Effector memory CD8-positive, alpha-beta T cell (primary cell): Measurements from ENCODE around the gene RPL5.
"Not testable (repeated sequence)": the region's sequence is repeated elsewhere in the genome, so short reads cannot be mapped to it uniquely, and the experiment has no call there.

Experiments used
- ATAC-seq: fragments of 150-1000 bp; cut with Tn5 transposase; replicated peaks from 2 replicates; pipeline ENCODE4 v1.10.0; 2021; ENCODE audit warnings: mild to moderate bottlenecking, moderate library complexity
- DNase-seq, 3 experiments: peaks; one replicate each; pipeline ENCODE4 v3.0.0; 2021
- H3K27ac Mint-ChIP-seq, 2 donors: one replicate each; pipeline ENCODE4 v1.8.0; 2022; ENCODE audit warnings: mild to moderate bottlenecking in 2 of 2, mixed read lengths in 2 of 2, moderate library complexity in 2 of 2
- H3K27me3 Mint-ChIP-seq, 2 donors: one replicate each; pipeline ENCODE4 v1.8.0; 2022; ENCODE audit warnings: mixed read lengths in 2 of 2
- H3K36me3 Mint-ChIP-seq: one replicate; pipeline ENCODE4 v1.8.0; 2022; ENCODE audit warnings: mild to moderate bottlenecking, moderate library complexity, mixed read lengths; ENCODE audit not compliant: insufficient read depth
- H3K4me1 Mint-ChIP-seq, 2 donors: one replicate each; pipeline ENCODE4 v1.8.0; 2022; ENCODE audit warnings: low read depth in 2 of 2, mixed read lengths in 2 of 2
- H3K4me3 Mint-ChIP-seq, 2 donors: one replicate each; pipeline ENCODE4 v1.8.0; 2022; ENCODE audit warnings: mild to moderate bottlenecking in 2 of 2, mixed read lengths in 2 of 2, moderate library complexity in 2 of 2
- H3K9me3 Mint-ChIP-seq, 2 donors: one replicate each; pipeline ENCODE4 v1.8.0; 2022; ENCODE audit warnings: mixed read lengths in 2 of 2
- total RNA-seq, 9 experiments: gene quantifications; one replicate each; lab custom pipeline; 2026; lab: John Stamatoyannopoulos, UW

RPL5 gene
- total RNA-seq, result 738 to 1,927 (median 1,198) reads per million in 9 experiments

DNA sequence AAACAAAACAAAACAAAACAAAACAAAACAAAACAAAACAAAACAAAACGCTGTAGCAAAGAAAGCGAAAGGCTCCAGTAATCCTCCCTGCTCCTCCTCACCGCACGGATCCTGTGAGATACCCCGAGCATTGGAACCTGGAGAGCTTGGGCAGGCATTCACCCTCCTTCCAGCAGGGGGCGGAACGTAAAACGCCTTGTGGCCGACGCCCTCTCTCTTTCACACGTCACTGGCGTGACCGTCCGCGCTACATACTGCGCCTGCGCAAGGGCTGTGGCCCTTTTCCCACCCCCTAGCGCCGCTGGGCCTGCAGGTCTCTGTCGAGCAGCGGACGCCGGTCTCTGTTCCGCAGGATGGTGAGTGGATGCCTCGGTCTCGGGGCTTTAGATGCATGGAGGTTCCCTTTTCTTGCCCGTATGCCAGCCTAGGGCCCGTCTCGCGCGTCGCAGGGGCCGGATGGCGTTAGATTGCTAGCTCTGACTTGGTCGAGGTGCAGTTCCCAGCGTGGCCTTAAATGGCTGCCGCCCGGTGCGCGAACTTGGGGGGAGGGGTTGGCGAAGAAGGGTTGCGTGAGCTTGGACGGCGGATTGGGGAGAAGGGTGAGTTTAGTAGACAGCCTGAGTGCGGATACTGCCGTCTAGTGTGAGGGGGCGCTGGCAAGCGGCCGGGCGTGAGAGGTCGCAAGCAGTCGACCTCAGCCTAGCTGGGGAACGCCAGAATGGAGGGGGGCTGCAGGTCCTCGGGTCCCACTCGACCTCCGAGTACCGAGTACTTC, at the start of gene RPL5:
RPL5 (plus strand) TSS at position 279 of the 775 bp plus-strand sequence; CDS start at position 354, 75 bp downstream.
- peak; percentile 96 to 98 (median 97) for DNase-seq
- H3K36me3 Mint-ChIP-seq, result peaks cover 51% of the 10 kb centered on the region
- peaks cover 29 to 42% of the 10 kb centered on the region in 2 donors for H3K4me1 Mint-ChIP-seq
- no peaks in the 10 kb centered on the region for H3K9me3 Mint-ChIP-seq
- H3K4me3 Mint-ChIP-seq, result peak within 1 kb of the TSS; percentile 95
- peak within 1 kb of the TSS; percentile 97 to 99 for H3K27ac Mint-ChIP-seq
- H3K27me3 Mint-ChIP-seq, result no peaks in the 10 kb centered on the region
- ATAC-seq, result peak; percentile 84

GRCh38 chr1:92783550-92783949, 48.3 kb upstream of the RPL5 start:
- Mint-ChIP-seq H3K4me3 (peak overlapping the region; percentile 74 to 78), H3K4me1 (peaks cover 16 to 19% of the 10 kb centered on the region in 2 donors), H3K27me3 (peaks cover 52 to 73% of the 10 kb centered on the region in 2 donors)
- ATAC-seq, H3K9me3 Mint-ChIP-seq, DNase-seq, H3K36me3 Mint-ChIP-seq, H3K27ac Mint-ChIP-seq: not testable (repeated sequence)

GRCh38 chr1:92784021-92784638, 47.7 kb upstream of the RPL5 start:
- Mint-ChIP-seq H3K27me3 (peaks cover 46 to 68% of the 10 kb centered on the region in 2 donors), H3K27ac (no peak overlapping the region), H3K9me3 (no peaks in the 10 kb centered on the region), H3K4me3 (peak overlapping the region; percentile 74 to 78), H3K4me1 (peaks cover 16 to 19% of the 10 kb centered on the region in 2 donors), H3K36me3 (peaks cover 8% of the 10 kb centered on the region)
- peak; percentile 20 to 29 (median 25) for DNase-seq
- peak; percentile 53 for ATAC-seq

DNA sequence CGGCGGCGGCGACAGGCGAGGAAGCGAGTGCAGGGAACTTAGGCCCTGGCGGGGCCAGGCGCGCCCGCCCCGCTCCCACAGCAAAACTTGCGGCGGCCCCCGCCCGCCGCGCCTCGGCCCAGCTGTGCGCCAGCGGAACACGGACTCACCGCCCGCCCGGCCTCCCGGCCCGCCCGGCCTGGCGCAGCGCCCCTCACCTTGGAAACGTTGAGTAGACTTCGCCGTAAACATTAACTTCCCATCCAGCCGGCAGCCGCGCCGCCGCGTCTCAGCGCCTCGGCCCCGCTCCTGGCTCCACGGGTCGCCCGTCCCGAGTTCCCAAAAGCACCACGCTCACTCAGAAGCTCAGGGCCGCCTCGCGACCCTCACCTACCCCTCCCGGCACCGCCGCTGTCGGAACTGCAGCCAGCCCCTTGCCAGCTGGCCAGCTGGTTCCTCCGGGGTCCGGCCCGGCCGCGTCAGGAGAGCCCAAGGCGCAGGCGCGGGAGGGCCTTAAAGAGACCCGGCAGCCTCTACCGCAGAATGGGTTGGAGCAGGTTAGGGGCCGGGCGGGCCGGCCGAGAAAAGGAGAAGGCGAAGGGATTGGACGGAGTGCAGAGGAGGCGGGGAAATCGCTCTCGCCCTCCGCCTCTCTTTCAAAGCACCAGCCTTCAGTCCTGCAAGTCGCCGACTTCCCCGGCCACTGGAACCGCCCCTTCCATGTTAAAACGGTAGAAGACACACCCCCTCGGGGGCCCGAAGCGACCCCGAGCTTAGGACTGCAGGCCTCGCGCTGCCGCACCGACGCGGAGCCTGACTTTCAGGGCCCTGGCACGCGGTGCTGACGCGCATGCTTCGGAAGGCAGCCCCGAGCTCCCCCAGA, 47.0 kb upstream of the RPL5 start, which contains the start of gene EVI5:
EVI5 (minus strand) TSS at position 470 of the 862 bp plus-strand sequence. CDS start 48,562 bp downstream, outside the sequence.
- peak within 1 kb of the TSS; percentile 74 to 78 for H3K4me3 Mint-ChIP-seq
- peaks cover 39 to 68% of the 10 kb centered on the region in 2 donors for H3K27me3 Mint-ChIP-seq
- peaks cover 6% of the 10 kb centered on the region for H3K36me3 Mint-ChIP-seq
- no peaks in the 10 kb centered on the region for H3K9me3 Mint-ChIP-seq
- DNase-seq, result peak; percentile 22 to 39 (median 26)
- peak; percentile 64 for ATAC-seq
- H3K4me1 Mint-ChIP-seq, result peaks cover 16 to 19% of the 10 kb centered on the region in 2 donors
- peak within 1 kb of the TSS in 1 of 2 donors; percentile 38 for H3K27ac Mint-ChIP-seq

DNA sequence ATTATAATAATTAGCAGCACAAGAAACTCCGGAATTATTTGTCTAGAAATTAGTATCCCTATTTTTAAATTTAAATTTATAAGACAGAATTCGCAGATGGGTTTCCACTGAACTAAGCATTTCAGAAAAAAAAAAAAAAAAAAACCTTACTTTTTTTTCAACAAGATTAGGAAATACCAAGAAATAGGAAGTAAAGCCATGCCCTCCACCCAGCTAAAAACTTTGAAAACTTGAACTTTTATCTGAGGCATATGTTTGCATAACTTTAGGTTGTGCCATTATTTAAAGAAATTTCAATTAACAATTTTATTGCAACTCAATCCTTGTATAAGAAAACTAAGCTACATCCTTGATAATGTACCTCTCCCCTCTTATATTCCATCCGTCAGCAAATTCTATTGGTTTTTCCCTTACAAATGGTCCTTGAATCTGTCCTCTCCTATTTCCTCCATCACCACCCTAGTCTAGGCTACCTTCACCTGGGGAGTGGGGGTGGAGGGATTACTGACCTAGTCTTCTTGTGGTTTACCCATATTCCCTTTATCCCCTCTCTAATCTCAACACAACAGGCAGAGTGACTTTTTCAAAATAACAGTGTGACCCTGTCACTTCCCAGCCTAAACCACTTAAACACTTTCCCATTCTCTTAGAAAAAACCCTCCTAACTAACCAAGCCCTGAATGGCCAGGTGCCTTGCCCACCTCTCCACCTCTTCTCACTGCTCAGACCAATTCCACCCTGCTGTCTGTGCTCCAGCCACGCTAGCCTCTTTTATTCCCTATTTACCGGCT, 45.5 kb upstream of the RPL5 start:
- Mint-ChIP-seq H3K27me3 (peaks cover 36 to 65% of the 10 kb centered on the region in 2 donors), H3K27ac (no peak overlapping the region), H3K4me1 (peaks cover 16 to 19% of the 10 kb centered on the region in 2 donors), H3K36me3 (peaks cover 6% of the 10 kb centered on the region), H3K4me3 (no peak overlapping the region), H3K9me3 (no peaks in the 10 kb centered on the region)
- DNase-seq (no peak), ATAC-seq (no peak)

DNA sequence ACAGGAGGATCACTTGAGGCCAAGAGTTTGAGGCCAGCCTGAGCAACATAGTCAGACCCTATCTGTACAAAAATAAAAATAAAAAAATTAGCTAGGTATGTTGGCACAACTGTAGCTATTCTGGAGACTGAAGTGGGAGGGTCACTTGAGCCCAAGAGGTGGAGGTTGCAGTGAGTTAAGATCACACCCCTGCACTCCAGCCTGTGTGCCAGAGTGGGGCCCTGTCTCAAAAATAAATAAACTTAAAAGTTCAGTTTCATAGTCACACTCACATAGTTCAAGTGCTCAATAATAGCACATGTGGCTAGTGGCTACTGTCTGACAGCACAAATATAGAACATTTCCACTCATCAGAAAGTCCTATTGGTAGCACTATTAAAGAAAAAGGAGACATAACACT, 41.8 kb upstream of the RPL5 start:
- Mint-ChIP-seq H3K9me3 (no peaks in the 10 kb centered on the region), H3K27ac (no peak overlapping the region), H3K4me3 (no peak overlapping the region), H3K36me3 (peaks cover 3% of the 10 kb centered on the region), H3K4me1 (peaks cover 5 to 10% of the 10 kb centered on the region in 2 donors), H3K27me3 (peaks cover 39 to 70% of the 10 kb centered on the region in 2 donors)
- no peak for ATAC-seq
- DNase-seq, result no peak

DNA sequence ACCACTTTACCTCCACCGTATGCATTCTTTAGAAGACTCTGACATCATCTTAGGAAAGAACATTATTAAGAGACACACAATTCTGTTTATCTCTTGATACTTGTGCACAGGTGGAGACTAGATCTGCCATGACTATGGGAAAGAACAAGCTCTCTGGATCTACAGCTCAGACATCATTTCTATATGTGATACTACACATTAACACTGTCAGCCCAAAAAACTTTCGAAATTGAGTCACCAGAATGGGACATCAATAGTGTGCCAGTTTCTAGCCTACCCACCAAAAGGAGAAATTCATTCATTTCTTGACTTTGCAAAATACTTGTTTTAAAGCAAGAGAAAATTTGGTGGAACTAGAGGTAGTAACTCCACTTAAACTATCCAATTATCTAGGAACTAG, 41.0 kb upstream of the RPL5 start:
- Mint-ChIP-seq H3K27me3 (peaks cover 35 to 70% of the 10 kb centered on the region in 2 donors), H3K4me3 (no peak overlapping the region), H3K9me3 (no peaks in the 10 kb centered on the region), H3K27ac (no peak overlapping the region), H3K36me3 (peaks cover 3% of the 10 kb centered on the region), H3K4me1 (peaks cover 0 to 5% of the 10 kb centered on the region in 2 donors)
- DNase-seq (no peak), ATAC-seq (no peak)

- Mint-ChIP-seq H3K9me3 (no peaks in the 10 kb centered on the region), H3K27me3 (peaks cover 30 to 65% of the 10 kb centered on the region in 2 donors), H3K4me3 (no peak overlapping the region), H3K27ac (no peak overlapping the region), H3K4me1 (peaks cover 0 to 2% of the 10 kb centered on the region in 2 donors), H3K36me3 (peaks cover 1% of the 10 kb centered on the region)
- DNase-seq (no peak), ATAC-seq (no peak)
Observed at GRCh38 chr1:92791487-92792066, 40.3 kb upstream of the RPL5 start.

- Mint-ChIP-seq H3K9me3 (no peaks in the 10 kb centered on the region), H3K27ac (no peak overlapping the region), H3K4me1 (no peaks in the 10 kb centered on the region), H3K4me3 (no peak overlapping the region), H3K27me3 (peaks cover 28 to 65% of the 10 kb centered on the region in 2 donors), H3K36me3 (no peaks in the 10 kb centered on the region)
- ATAC-seq (no peak), DNase-seq (no peak)
Observed at GRCh38 chr1:92792340-92792782, 39.5 kb upstream of the RPL5 start.

GRCh38 chr1:92795166-92795565, 36.7 kb upstream of the RPL5 start:
- DNase-seq (no peak), ATAC-seq (no peak)
- no peak overlapping the region for H3K4me3 Mint-ChIP-seq
- H3K4me1 Mint-ChIP-seq, result no peaks in the 10 kb centered on the region
- H3K36me3 Mint-ChIP-seq, result no peaks in the 10 kb centered on the region
- no peak overlapping the region for H3K27ac Mint-ChIP-seq
- H3K9me3 Mint-ChIP-seq, result no peaks in the 10 kb centered on the region
- H3K27me3 Mint-ChIP-seq, result peaks cover 33 to 61% of the 10 kb centered on the region in 2 donors

DNA sequence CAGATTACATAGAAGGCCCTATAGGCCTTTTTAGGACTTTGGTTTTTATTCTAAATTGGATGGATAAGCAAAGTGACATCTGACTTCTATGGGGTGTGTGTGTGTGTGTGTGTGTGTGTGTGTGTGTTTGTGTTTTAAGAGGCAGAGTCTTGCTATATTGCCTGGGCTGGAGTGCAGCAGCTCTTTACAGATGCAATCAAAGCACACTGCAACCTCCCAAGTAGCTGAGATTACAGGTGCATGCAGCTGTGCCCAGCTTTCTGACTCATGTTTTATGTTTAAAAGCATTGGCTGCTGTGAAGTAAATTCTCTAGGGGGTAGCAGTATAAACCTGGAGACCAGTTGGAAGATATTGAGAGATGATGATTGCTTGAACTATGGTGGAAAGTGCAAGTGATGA, 34.5 kb upstream of the RPL5 start:
- no peaks in the 10 kb centered on the region for H3K9me3 Mint-ChIP-seq
- ATAC-seq, result no peak
- H3K4me1 Mint-ChIP-seq, result no peaks in the 10 kb centered on the region
- H3K4me3 Mint-ChIP-seq, result no peak overlapping the region
- no peak overlapping the region for H3K27ac Mint-ChIP-seq
- no peak for DNase-seq
- H3K36me3 Mint-ChIP-seq, result no peaks in the 10 kb centered on the region
- H3K27me3 Mint-ChIP-seq, result peaks cover 30 to 51% of the 10 kb centered on the region in 2 donors

DNA sequence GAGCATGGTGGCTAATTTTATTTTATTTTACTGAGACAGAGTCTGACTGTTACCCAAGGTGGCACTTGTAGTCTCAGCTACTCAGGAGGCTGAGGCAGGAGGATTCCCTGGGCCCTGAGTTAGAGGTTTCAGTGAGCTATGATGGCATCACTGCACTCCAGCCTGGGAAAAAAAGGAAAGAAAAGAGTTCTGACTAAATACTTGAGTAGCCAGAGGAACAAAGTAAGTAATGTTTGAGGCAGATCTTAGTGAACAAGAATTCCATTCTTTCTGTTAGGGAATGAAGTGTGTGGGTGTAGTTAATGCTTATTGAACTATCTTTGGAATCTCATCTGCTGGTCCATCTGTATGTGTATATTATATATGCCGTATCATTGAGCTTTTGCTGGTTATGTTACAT, 33.9 kb upstream of the RPL5 start:
- Mint-ChIP-seq H3K9me3 (no peaks in the 10 kb centered on the region), H3K27me3 (peaks cover 24 to 49% of the 10 kb centered on the region in 2 donors), H3K4me1 (no peaks in the 10 kb centered on the region), H3K27ac (no peak overlapping the region), H3K4me3 (no peak overlapping the region), H3K36me3 (no peaks in the 10 kb centered on the region)
- ATAC-seq (no peak), DNase-seq (no peak)
